Sigmoid colon (tissue), 4 donors: Measurements from ENCODE around the gene FAM3D.

Source experiments
- EP300 ChIP-seq, 4 donors: sonication (generic); formaldehyde crosslinking; IDR thresholded peaks; one replicate each; pipeline ENCODE4 v1.6.1; 2017; ENCODE audit warnings: antibody characterized with exemption in 4 of 4
- TF ChIP-seq, protein P1 (sequence below), 4 experiments: fragments of 450-650 bp in 3 of 4; fragments of 200-600 bp in 1 of 4; IDR thresholded peaks; one replicate each; pipeline ENCODE4 v1.5.1; 2016 to 2019; ENCODE audit warnings: antibody characterized with exemption in 4 of 4, mild to moderate bottlenecking in 3 of 4, moderate library complexity in 2 of 4

GRCh38 chr3:58704745-58705144 lies 38.2 kb upstream of the FAM3D start:
- TF ChIP-seq, protein P1, sequence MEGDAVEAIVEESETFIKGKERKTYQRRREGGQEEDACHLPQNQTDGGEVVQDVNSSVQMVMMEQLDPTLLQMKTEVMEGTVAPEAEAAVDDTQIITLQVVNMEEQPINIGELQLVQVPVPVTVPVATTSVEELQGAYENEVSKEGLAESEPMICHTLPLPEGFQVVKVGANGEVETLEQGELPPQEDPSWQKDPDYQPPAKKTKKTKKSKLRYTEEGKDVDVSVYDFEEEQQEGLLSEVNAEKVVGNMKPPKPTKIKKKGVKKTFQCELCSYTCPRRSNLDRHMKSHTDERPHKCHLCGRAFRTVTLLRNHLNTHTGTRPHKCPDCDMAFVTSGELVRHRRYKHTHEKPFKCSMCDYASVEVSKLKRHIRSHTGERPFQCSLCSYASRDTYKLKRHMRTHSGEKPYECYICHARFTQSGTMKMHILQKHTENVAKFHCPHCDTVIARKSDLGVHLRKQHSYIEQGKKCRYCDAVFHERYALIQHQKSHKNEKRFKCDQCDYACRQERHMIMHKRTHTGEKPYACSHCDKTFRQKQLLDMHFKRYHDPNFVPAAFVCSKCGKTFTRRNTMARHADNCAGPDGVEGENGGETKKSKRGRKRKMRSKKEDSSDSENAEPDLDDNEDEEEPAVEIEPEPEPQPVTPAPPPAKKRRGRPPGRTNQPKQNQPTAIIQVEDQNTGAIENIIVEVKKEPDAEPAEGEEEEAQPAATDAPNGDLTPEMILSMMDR (IDR thresholded peaks at IDR 0.05), result no peak
- no peak for TF ChIP-seq EP300 (IDR thresholded peaks at IDR 0.05)
